B cell (primary cell): ENCODE measurements around the gene CCL7. TPM values are rescaled to one million over a fixed set of nuclear protein-coding genes. Genes with fewer than 3 reads are reported as not detected.

Source experiments
- ATAC-seq: fragments of 200-7000 bp; cut with Tn5 transposase; one replicate; pipeline ENCODE4 v1.10.0; 2021; ENCODE audit warnings: low read depth, mild to moderate bottlenecking, moderate number of reproducible peaks, moderate library complexity
- CTCF ChIA-PET: fragments of 350-600 bp; sonication (Branson Sonifier 250); formaldehyde crosslinking; loops from one replicate; lab custom pipeline; 2021; ENCODE audit warnings: antibody characterized with exemption, inconsistent platforms; lab: Charles Lee
- POLR2A ChIA-PET: fragments of 350-600 bp; sonication (Branson Sonifier 250); formaldehyde crosslinking; loops from one replicate; lab custom pipeline; 2021; ENCODE audit warnings: antibody characterized with exemption; lab: Charles Lee
- DNase-seq: peaks from one replicate; pipeline ENCODE4 v3.0.0; 2013
- H2AFZ ChIP-seq: 2 replicates; pipeline ENCODE4 v1.6.1; 2012; ENCODE audit warnings: mild to moderate bottlenecking, low read depth, low read length; ENCODE audit not compliant: insufficient read depth, poor library complexity, severe bottlenecking
- H3K27ac ChIP-seq, 2 donors: 1 replicate in 1 of 2; 2 replicates in 1 of 2; pipeline ENCODE4 v1.5.1; 2012 to 2013; ENCODE audit warnings: low read length in 2 of 2, mild to moderate bottlenecking in 2 of 2, moderate library complexity in 1 of 2
- H3K27me3 ChIP-seq, 4 experiments: fragments of 200-600 bp in 1 of 4; sonication (generic) in 1 of 4; replicated peaks in 1 of 4; 1 replicate in 2 of 4; 2 replicates in 2 of 4; pipeline versions ENCODE4 v1.6.1 to v1.7.0; 2013 to 2016; ENCODE audit warnings: low read length in 3 of 4, mild to moderate bottlenecking in 2 of 4, mixed read lengths in 1 of 4, moderate library complexity in 1 of 4; ENCODE audit not compliant: insufficient read depth in 4 of 4, control insufficient read depth in 3 of 4; ENCODE audit errors: control extremely low read depth in 1 of 4
- H3K36me3 ChIP-seq, 2 experiments: replicated peaks in 1 of 2; 1 replicate in 1 of 2; 2 replicates in 1 of 2; pipeline versions ENCODE4 v1.6.1 to v1.7.1; 2013; ENCODE audit warnings: low read length in 1 of 2; ENCODE audit not compliant: insufficient read depth in 2 of 2, control insufficient read depth in 1 of 2; ENCODE audit errors: control extremely low read depth in 1 of 2, extremely low read depth in 1 of 2
- H3K4me1 ChIP-seq, 2 donors: fragments of 200-600 bp in 1 of 2; sonication (generic) in 1 of 2; 1 replicate in 1 of 2; 2 replicates in 1 of 2; pipeline versions ENCODE4 v1.5.1 to v1.6.1; 2013 to 2017; ENCODE audit warnings: low read length in 2 of 2; ENCODE audit not compliant: control insufficient read depth in 2 of 2, insufficient read depth in 2 of 2
- H3K4me2 ChIP-seq: replicated peaks from 2 replicates; pipeline ENCODE3; 2012; ENCODE audit warnings: mild to moderate bottlenecking, low read depth, low read length; ENCODE audit not compliant: poor library complexity, severe bottlenecking
- H3K4me3 ChIP-seq, 5 experiments: fragments of 200-600 bp in 1 of 5; sonication (generic) in 1 of 5; 1 replicate in 3 of 5; 2 replicates in 2 of 5; pipeline versions ENCODE4 v1.5.1 to v1.7.0; 2011 to 2016; ENCODE audit warnings: low read length in 4 of 5, mild to moderate bottlenecking in 4 of 5, low read depth in 2 of 5, control low read depth in 1 of 5, moderate library complexity in 1 of 5; ENCODE audit not compliant: insufficient read depth in 1 of 5; ENCODE audit errors: control extremely low read depth in 1 of 5, extremely low read depth in 1 of 5
- H3K79me2 ChIP-seq: fragments of 200-600 bp; sonication (generic); one replicate; pipeline ENCODE4 v1.6.0; 2016; ENCODE audit warnings: low read length; ENCODE audit not compliant: control insufficient read depth, insufficient read depth
- H3K9ac ChIP-seq: fragments of 200-600 bp; sonication (generic); 2 replicates; pipeline ENCODE4 v1.6.1; 2017; ENCODE audit warnings: mild to moderate bottlenecking, low read length, moderate library complexity
- H3K9me3 ChIP-seq, 3 donors: one replicate each; pipeline versions ENCODE4 v1.6.1 to v1.7.1; 2013; ENCODE audit warnings: low read length in 2 of 3; ENCODE audit not compliant: control insufficient read depth in 2 of 3, insufficient read depth in 1 of 3; ENCODE audit errors: control extremely low read depth in 1 of 3
- H4K20me1 ChIP-seq: 2 replicates; pipeline ENCODE4 v1.6.0; 2012; ENCODE audit warnings: mild to moderate bottlenecking, low read length; ENCODE audit not compliant: insufficient read depth, control insufficient read depth, poor library complexity, severe bottlenecking
- H3K27ac Mint-ChIP-seq: one replicate; pipeline ENCODE4 v1.8.0; 2021; ENCODE audit warnings: mixed read lengths
- H3K27me3 Mint-ChIP-seq: one replicate; pipeline ENCODE4 v1.8.0; 2021; ENCODE audit warnings: mixed read lengths
- H3K4me1 Mint-ChIP-seq: one replicate; pipeline ENCODE4 v1.8.0; 2021; ENCODE audit warnings: mixed read lengths
- H3K4me3 Mint-ChIP-seq: one replicate; pipeline ENCODE4 v1.8.0; 2021; ENCODE audit warnings: mixed read lengths
- H3K9me3 Mint-ChIP-seq: one replicate; pipeline ENCODE4 v1.8.0; 2022; ENCODE audit warnings: mixed read lengths; ENCODE audit not compliant: insufficient read depth
- CTCF ChIP-seq: fragments of 200-600 bp; IDR thresholded peaks from one replicate; pipeline ENCODE4 v1.8.0; 2022; ENCODE audit warnings: antibody characterized with exemption, mild to moderate bottlenecking
- EZH2 ChIP-seq: IDR thresholded peaks from 2 replicates; pipeline ENCODE4 v1.6.1; 2012; ENCODE audit warnings: borderline replicate concordance, low read depth, mild to moderate bottlenecking, moderate library complexity, low read length; ENCODE audit not compliant: insufficient read depth, poor library complexity, severe bottlenecking
- WGBS: methylation state at CpG from one replicate; pipeline ENCODE4 v1.1.5; 2013; ENCODE audit warnings: missing lambda C conversion rate; ENCODE audit not compliant: insufficient coverage; 5-methylcytosine and 5-hydroxymethylcytosine counted together
- intact Hi-C: fragments of 100-400 bp; cut with micrococcal nuclease; formaldehyde crosslinking; loops from one replicate; pipeline ENCODE4 v1.10.0; 2022
- polyA plus RNA-seq: library from polyadenylated mRNA; depleted of rRNA; stranded (reverse); fragments of >200 nt; gene quantifications from 2 replicates; pipeline ENCODE4 v1.2.3, GENCODE V29; 2012
- total RNA-seq, 2 donors: library from RNA; stranded (reverse); fragments of 120-200 nt in 1 of 2; gene quantifications; 1 replicate in 1 of 2; 2 replicates in 1 of 2; pipeline versions ENCODE4 v1.2.3 to v1.2.4, GENCODE V29; 2013 to 2022

CCL7 gene
- total and polyA plus RNA-seq, 2 donors (not counting 1 experiment from before 2014, with no cell fraction given), result not detected

GRCh38 chr17:34302636-34303035, 32.6 kb downstream of the CCL7 start:
- CTCF ChIA-PET, result no interaction called here
- Mint-ChIP-seq H3K4me3 (no peak overlapping the region), H3K9me3 (no peaks in the 10 kb centered on the region), H3K27ac (no peak overlapping the region), H3K4me1 (peaks cover 13% of the 10 kb centered on the region), H3K27me3 (peaks cover 51% of the 10 kb centered on the region)
- no peaks in the 10 kb centered on the region for H3K36me3 ChIP-seq
- TF ChIP-seq EZH2, result no peak
- TF ChIP-seq CTCF, result no peak
- ATAC-seq (no peak), DNase-seq (no peak)
- H3K27me3 ChIP-seq, result peaks cover 0 to 16% (median 2%) of the 10 kb centered on the region in 4 experiments
- H3K4me2 ChIP-seq, result no peak overlapping the region
- POLR2A ChIA-PET, result no interaction called here
- no peak overlapping the region for H3K4me3 ChIP-seq
- peaks cover 6 to 9% of the 10 kb centered on the region in 2 donors for H3K4me1 ChIP-seq
- no CpG with 5 or more reads among the region's 1 CpG for WGBS
- H3K79me2 ChIP-seq, result no peaks in the 10 kb centered on the region
- H2AFZ ChIP-seq, result no peak overlapping the region
- H3K27ac ChIP-seq, result no peak overlapping the region
- intact Hi-C loops, result no loop called here
- H4K20me1 ChIP-seq, result no peaks in the 10 kb centered on the region
- no peaks in the 10 kb centered on the region for H3K9me3 ChIP-seq
- no peak overlapping the region for H3K9ac ChIP-seq

DNA sequence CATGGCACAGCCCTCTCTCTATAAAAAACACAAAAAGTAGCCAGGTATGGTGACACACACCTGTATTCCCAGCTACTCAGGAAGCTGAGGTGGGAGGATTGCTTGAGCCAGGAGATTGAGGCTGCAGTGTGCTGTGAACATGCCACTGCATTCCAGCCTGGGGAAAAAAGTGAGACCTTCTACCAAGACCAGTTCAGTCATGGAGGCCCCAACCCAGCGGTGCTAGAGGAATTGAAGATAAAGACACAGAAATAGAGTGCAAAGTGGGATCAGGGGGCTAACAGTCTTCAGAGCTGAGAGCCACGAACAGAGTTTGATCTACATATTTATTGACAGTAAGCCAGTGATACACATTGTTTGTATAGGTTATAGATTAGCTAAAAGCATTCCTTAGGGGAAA, 33.6 kb downstream of the CCL7 start:
- TF ChIP-seq EZH2, result no peak
- no peak for TF ChIP-seq CTCF
- H3K9me3 Mint-ChIP-seq, result no peaks in the 10 kb centered on the region

More for the DNA sequence above, 33.6 kb downstream of the CCL7 start:
- ATAC-seq, result no peak
- H3K4me2 ChIP-seq, result no peak overlapping the region
- ChIA-PET CTCF (no interaction called here), POLR2A (no interaction called here)
- peaks cover 6 to 9% of the 10 kb centered on the region in 2 donors for H3K4me1 ChIP-seq
- Mint-ChIP-seq H3K27me3 (peaks cover 52% of the 10 kb centered on the region), H3K4me3 (no peak overlapping the region), H3K4me1 (peaks cover 13% of the 10 kb centered on the region), H3K27ac (no peak overlapping the region)
- H3K79me2 ChIP-seq, result no peaks in the 10 kb centered on the region
- DNase-seq, result no peak
- H3K4me3 ChIP-seq, result no peak overlapping the region
- H2AFZ ChIP-seq, result no peak overlapping the region
- H4K20me1 ChIP-seq, result no peaks in the 10 kb centered on the region
- H3K36me3 ChIP-seq, result no peaks in the 10 kb centered on the region
- H3K27ac ChIP-seq, result no peak overlapping the region
- intact Hi-C loops, result no loop called here
- H3K27me3 ChIP-seq, result peaks cover 0 to 14% (median 5%) of the 10 kb centered on the region in 4 experiments
- 88% methylated on average over 1 of the region's 2 CpGs for WGBS
- H3K9ac ChIP-seq, result no peak overlapping the region
- H3K9me3 ChIP-seq, result no peaks in the 10 kb centered on the region
